ENCODE data around the gene TRIM74. TPM values are rescaled to one million over a fixed set of nuclear protein-coding genes. Genes with fewer than 3 reads are reported as not detected.
A peak's percentile ranks its signal among the peaks of the same experiment; 100 is the strongest.
"Not testable (repeated sequence)": the region's sequence is repeated elsewhere in the genome, so short reads cannot be mapped to it uniquely, and the experiment has no call there.

TRIM74 gene
- total RNA-seq, 2 donors from 2014 or later = 0.41 TPM; not detected in 1

DNA sequence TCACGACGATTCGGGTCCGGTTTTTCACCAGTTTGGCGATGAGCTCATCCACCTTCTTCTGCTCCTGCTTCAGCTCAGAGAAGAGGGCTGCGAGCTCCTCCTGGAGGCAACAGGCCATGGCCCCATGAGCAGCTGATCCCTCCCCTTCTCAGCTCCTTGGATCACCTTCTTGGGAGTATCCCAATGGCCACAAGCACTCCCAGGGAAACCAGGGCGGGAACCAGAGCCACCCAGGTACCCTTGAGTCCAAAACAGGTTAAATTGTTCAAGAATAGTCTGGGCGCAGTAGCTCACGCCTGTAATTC is 8.0 kb downstream of the TRIM74 start:
- ATAC-seq; intact Hi-C loops (cut with DNase I); DNase-seq: not testable (repeated sequence)

GRCh38 chr7:72960626-72961345 is 8.5 kb downstream of the TRIM74 start:
- peak; percentile 31 to 51 for ATAC-seq
- intact Hi-C loops (cut with DNase I); DNase-seq: not testable (repeated sequence)

DNA sequence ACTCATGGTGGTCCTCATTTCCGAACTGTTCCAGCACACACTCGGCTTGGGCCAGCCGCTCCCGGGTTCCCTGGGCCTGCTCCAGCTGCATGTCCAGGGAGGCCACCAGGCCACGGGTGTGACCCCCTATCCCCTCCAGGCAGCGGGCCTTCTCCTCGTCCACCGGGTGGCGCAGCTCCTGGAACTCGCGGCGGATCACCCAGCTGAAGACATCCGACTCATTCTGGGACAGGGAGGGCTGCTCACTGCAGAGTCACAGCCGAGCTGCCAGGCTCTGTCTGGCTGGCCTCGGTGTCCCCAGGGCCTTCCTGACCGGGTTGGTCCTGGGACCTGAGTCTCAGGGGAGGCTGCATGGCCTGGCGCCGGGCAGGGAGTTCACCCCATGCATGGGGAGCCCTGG is 9.2 kb downstream of the TRIM74 start:
- peak in 1 of 2 donors; percentile 8 for ATAC-seq
- DNase-seq; intact Hi-C loops (cut with DNase I): not testable (repeated sequence)

GRCh38 chr7:72954563-72955198 is 14.6 kb downstream of the TRIM74 start:
- ATAC-seq = peak; percentile 95 to 98
- DNase-seq; intact Hi-C loops (cut with DNase I): not testable (repeated sequence)

GRCh38 chr7:72953901-72954562 is 15.2 kb downstream of the TRIM74 start:
- intact Hi-C loops (cut with DNase I); DNase-seq: not testable (repeated sequence)
- peak; percentile 42 to 55 for ATAC-seq

- DNase-seq; intact Hi-C loops (cut with DNase I); ATAC-seq: not testable (repeated sequence)
These were observed 18.8 kb downstream of the TRIM74 start for GRCh38 chr7:72950432-72950831.

DNA sequence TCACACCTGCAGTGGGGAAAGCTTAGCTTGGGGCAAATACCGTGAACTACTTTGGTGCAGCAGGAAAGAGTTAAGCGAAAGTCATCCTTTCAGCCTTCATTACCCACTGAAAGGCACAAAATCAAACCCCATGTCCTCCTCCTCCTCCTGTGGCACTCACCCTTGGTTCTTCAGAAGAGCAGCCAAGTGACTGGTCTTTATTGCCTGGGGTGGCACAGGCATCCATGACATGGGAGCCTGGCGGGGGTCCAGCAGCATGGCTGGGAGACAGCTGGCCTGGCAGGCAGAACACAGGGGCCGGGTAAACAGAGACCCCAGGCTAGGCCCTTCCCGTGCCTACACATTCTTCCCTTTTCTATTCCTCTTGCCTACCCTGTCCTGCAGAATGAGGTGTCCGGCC is 19.6 kb downstream of the TRIM74 start:
- peak; percentile 37 for DNase-seq
- ATAC-seq; intact Hi-C loops (cut with DNase I): not testable (repeated sequence)

DNA sequence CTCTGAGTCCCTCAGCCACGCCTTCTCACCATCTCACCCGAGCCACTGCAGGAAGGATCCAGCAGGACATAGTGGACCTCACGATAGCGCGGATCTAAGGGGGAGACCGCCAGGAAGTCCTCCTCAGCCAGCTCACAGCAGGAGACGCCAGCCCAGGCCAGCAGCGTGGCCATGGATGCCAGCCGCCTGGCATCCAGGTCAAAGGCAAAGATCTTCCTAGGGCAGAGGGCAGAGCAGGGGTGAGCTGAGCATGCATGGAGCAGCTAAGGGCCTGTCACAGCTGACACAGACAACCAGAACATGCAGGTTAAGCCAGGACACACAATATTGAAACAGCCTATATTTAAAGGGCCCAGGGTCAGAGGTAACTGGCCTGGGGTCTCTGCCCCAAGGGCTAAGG is 20.0 kb downstream of the TRIM74 start:
- peak in 1 of 2 donors; percentile 36 for ATAC-seq
- DNase-seq; intact Hi-C loops (cut with DNase I): not testable (repeated sequence)

DNA sequence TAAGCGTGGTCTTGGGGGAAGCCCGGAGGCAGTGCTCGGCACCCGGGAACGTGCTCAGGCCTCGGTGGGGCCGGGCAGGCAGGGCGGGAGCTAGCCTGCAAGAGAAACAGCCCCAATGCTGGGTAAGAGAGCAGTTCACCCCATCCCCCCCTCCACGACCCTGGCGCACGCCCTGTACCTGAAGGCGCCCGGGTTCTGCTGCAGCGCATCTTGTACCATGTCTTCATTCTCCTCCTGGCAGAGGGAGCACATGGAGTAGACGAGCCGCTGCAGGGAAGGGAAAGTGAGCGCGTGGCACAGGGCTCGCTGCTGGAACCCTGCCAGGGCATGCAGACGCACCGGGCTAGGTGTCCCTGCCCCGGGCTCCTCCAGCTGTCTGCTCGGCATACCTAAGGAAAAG is 20.6 kb downstream of the TRIM74 start:
- ATAC-seq; DNase-seq; intact Hi-C loops (cut with DNase I): not testable (repeated sequence)

DNA sequence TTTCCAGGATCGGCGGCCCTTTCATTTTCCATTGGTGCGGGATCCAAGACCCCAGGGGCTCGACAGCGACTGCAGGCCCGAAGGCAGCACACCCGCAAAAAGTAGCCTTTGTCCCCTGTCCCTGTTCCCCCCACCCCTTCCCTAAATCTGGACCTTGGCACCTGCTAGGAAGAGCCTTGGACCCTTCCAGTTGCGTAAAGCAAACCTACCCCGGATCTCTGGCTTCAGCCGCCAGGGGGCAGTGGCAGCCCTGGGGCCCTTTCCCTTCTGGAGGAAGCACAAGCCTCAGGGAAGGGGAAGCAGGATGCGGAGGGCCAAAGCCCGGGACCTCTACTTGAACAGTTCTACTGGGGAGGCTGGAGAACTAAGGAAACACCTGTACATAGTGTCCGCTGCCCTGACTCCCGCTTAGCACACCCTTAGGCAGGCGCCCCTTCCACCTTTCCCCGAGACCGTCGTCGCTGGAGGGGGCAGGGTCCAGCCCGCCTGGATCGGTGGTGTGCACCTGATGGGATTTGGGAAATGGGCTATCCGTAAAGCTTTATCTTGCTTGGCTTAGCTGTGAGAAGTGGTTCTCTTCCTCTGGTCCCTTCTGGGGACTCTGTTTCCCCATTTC is 23.0 kb downstream of the TRIM74 start:
- DNase-seq; ATAC-seq; intact Hi-C loops (cut with DNase I): not testable (repeated sequence)

DNA sequence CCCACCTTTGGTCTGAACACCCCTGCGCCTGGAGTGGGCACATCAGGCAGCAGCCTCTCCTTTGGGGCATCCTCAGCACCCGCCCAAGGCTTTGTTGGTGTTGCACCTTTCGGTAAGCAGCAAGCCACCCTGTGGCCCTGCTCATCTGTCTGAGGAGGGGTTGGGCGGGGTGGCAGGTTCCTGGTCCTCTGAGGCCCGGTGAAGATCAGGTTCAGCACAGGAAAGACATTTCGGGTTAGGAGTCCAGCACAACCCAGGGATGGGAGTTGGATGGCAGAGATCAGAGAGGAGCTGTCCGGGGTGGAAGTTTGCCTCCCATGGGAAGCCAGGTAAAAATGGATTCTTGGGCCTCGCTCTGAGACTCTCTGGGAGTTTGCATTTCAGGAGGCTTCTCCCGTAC is 23.7 kb downstream of the TRIM74 start:
- ATAC-seq; DNase-seq; intact Hi-C loops (cut with DNase I): not testable (repeated sequence)

GRCh38 chr7:72944937-72945336 is 24.3 kb downstream of the TRIM74 start:
- ATAC-seq = peak; percentile 48 to 81
- intact Hi-C loops (cut with DNase I); DNase-seq: not testable (repeated sequence)

- ATAC-seq; DNase-seq; intact Hi-C loops (cut with DNase I): not testable (repeated sequence)
These were observed 26.3 kb downstream of the TRIM74 start for GRCh38 chr7:72942956-72943355.

- ATAC-seq; DNase-seq; intact Hi-C loops (cut with DNase I): not testable (repeated sequence)
These were observed 27.1 kb downstream of the TRIM74 start for GRCh38 chr7:72942022-72942705.

DNA sequence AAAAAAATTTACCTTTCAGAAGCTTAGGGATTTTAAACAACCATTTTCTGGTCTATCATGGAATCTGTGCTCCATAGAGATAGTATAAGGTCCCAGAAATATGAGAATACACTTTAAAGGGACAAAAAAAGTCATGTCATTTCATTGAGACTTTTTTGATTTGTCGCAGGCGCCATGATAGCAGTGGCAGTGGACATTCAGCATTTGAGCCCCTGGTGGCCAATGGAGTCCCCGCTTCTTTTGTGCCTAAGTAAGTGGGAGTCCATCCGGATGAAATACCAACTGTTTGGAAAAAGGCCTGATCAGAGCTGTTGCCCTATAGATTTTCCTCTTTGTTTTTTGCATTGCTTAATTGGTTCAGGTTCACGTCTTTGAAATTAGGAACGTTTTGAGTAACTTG is 41.0 kb downstream of the TRIM74 start:
- ATAC-seq; intact Hi-C loops (cut with DNase I); DNase-seq: not testable (repeated sequence)

- ATAC-seq; DNase-seq; intact Hi-C loops (cut with DNase I): not testable (repeated sequence)
These were observed 41.5 kb downstream of the TRIM74 start for GRCh38 chr7:72927791-72928190.

DNA sequence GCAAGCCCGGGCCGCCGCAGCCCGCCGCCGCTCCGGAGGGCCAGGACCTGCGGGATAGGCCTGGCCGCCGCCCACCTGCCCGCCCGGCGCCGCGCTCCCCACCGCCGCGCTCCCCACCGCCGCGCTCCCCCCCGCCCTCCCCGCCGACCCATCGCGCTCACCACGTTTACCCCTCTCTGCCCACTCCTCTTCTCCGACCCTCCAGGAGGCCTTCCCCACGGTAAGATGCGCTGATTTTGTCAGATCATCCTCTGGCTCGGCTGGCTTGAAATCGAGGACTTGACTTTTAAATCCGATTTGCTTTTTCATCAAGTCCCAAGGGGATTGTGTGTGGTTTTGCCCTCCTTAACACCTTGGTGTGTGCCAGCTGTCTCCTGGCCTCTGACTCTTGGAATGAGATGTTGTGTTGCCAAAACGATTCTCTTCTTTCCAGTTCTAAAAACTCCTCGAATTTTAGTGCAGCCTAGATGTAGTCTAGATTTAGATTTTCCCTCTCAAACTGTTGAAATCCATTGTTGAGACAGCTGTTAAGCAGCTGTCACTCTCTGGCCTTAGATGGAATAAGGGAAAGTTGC is 43.6 kb downstream of the TRIM74 start:
- peak in 1 of 2 donors; percentile 0 for ATAC-seq
- intact Hi-C loops (cut with DNase I) = no loop called here
- DNase-seq = no peak

DNA sequence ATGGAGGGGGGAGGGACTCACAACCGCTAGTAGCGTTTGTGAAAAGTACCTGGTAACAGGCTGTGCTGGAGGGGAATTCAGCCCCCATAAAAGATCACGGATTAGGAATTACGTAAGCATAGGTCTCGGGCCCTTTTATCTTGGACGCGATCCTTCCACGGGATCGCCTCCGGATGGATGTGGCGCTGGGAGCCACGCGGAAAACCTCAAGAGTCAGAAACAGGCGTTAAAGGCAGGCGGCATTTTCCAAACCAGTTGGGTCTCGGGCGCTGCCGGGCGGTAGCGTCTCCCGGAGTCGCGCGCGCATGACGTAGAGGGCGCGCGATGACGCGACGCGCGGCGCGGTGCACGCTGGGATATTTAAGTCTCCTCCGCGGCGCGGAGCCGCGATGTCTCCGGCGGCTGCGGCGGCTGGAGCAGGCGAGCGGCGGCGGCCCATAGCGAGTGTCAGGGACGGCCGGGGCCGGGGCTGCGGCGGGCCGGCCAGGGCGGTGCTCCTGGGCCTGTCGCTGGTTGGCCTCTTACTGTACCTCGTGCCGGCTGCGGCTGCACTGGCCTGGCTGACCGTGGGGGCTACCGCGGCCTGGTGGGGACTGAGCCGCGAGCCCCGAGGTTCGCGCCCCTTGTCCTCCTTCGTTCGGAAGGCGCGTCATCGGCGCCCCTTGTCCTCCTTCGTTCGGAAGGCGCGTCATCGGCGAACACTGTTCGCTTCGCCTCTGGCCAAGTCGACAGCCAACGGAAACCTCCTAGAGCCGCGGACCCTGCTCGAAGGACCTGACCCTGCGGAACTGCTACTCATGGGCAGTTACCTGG is 44.3 kb downstream of the TRIM74 start, which contains the start of gene POM121:
TSS of gene POM121 (plus strand) at position 363 of the 813 bp plus-strand sequence. CDS start at position 390, 27 bp downstream.
- intact Hi-C loops (cut with DNase I) = no loop called here

More for the DNA sequence above, 44.3 kb downstream of the TRIM74 start, which contains the start of gene POM121:
- ATAC-seq (peak; percentile 97), DNase-seq (peak; percentile 83)
